PC-3 (cell line): Measurements from ENCODE around the gene C16orf92. TPM values are rescaled to one million over a fixed set of nuclear protein-coding genes. Genes with fewer than 3 reads are reported as not detected.

Source experiments
- ATAC-seq: fragments of 200-7000 bp; cut with Tn5 transposase; 2 replicates; pipeline ENCODE4 v1.9.1; 2020; ENCODE audit warnings: mild to moderate bottlenecking, moderate library complexity
- BruUV-seq: library from RNA; stranded (reverse); fragments of 400-500 nt; replicated peaks from 2 replicates; lab custom pipeline; 2021; lab: Mats Ljungman, UMichigan
- CTCF ChIA-PET: fragments of 300-600 bp; sonication (Branson Sonifier 250); formaldehyde crosslinking; loops from one replicate; lab custom pipeline; 2022; ENCODE audit warnings: antibody characterized with exemption; lab: Charles Lee
- POLR2A ChIA-PET: fragments of 300-600 bp; sonication (Branson Sonifier 250); formaldehyde crosslinking; loops from one replicate; lab custom pipeline; 2022; ENCODE audit warnings: antibody characterized with exemption; ENCODE audit not compliant: unreplicated experiment; lab: Charles Lee
- DNase-seq: peaks from one replicate; pipeline ENCODE4 v3.0.0-alpha.2; 2015
- H2AFZ ChIP-seq: fragments of 300-600 bp; sonication (generic); 2 replicates; pipeline ENCODE4 v1.6.0; 2016; ENCODE audit warnings: antibody characterized with exemption, low read length
- H3F3A ChIP-seq: fragments of 300-600 bp; sonication (generic); one replicate; pipeline ENCODE4 v1.6.0; 2017; ENCODE audit warnings: antibody characterized with exemption, low read length, control low read depth, mild to moderate bottlenecking; ENCODE audit not compliant: unreplicated experiment
- H3K27ac ChIP-seq: fragments of 300-600 bp; sonication (generic); 2 replicates; pipeline ENCODE4 v1.5.1; 2016; ENCODE audit warnings: mild to moderate bottlenecking, low read length
- H3K27me3 ChIP-seq: fragments of 300-600 bp; sonication (generic); 2 replicates; pipeline ENCODE4 v1.6.1; 2016; ENCODE audit warnings: low read length, mixed read lengths
- H3K36me3 ChIP-seq: fragments of 300-600 bp; sonication (generic); 2 replicates; pipeline ENCODE4 v1.6.1; 2016; ENCODE audit warnings: low read depth, mixed run types, low read length, mixed read lengths
- H3K4me1 ChIP-seq: fragments of 300-600 bp; sonication (generic); 2 replicates; pipeline ENCODE4 v1.5.1; 2016; ENCODE audit warnings: low read length; ENCODE audit not compliant: insufficient read depth
- H3K4me2 ChIP-seq: fragments of 300-600 bp; sonication (generic); 2 replicates; pipeline ENCODE4 v1.6.0; 2016; ENCODE audit warnings: low read length
- H3K4me3 ChIP-seq: fragments of 300-600 bp; sonication (generic); 2 replicates; pipeline ENCODE4 v1.5.1; 2016; ENCODE audit warnings: mild to moderate bottlenecking, low read length, mixed read lengths
- H3K79me2 ChIP-seq: fragments of 300-600 bp; sonication (generic); 2 replicates; pipeline ENCODE4 v1.6.1; 2017; ENCODE audit warnings: low read length, mixed read lengths
- H3K9ac ChIP-seq: fragments of 300-600 bp; sonication (generic); 2 replicates; pipeline ENCODE4 v1.6.0; 2016; ENCODE audit warnings: mild to moderate bottlenecking, low read length
- H3K9me2 ChIP-seq: fragments of 300-600 bp; sonication (generic); replicated peaks from 2 replicates; pipeline ENCODE4 v1.6.1; 2016; ENCODE audit warnings: mixed run types, low read length, mixed read lengths
- H3K9me3 ChIP-seq: fragments of 300-600 bp; sonication (generic); 2 replicates; pipeline ENCODE4 v1.6.1; 2016; ENCODE audit warnings: low read length, mixed read lengths
- H4K20me1 ChIP-seq: fragments of 300-600 bp; sonication (generic); 2 replicates; pipeline ENCODE4 v1.6.1; 2016; ENCODE audit warnings: low read length, mixed read lengths
- CTCF ChIP-seq: fragments of 300-600 bp; sonication (generic); conservative IDR thresholded peaks from 2 replicates; pipeline ENCODE4 v1.5.1; 2017; ENCODE audit warnings: antibody characterized with exemption, low read depth, mild to moderate bottlenecking, low read length
- EZH2 ChIP-seq: fragments of 300-600 bp; sonication (generic); IDR thresholded peaks from one replicate; pipeline ENCODE4 v1.6.1; 2017; ENCODE audit warnings: antibody characterized with exemption, mild to moderate bottlenecking, low read length; ENCODE audit not compliant: unreplicated experiment
- EZH2phosphoT487 ChIP-seq: fragments of 300-600 bp; sonication (generic); IDR thresholded peaks from 2 replicates; pipeline ENCODE4 v1.6.1; 2018; ENCODE audit warnings: mild to moderate bottlenecking, antibody characterized with exemption, low read length, borderline replicate concordance
- intact Hi-C: fragments of 100-400 bp; cut with micrococcal nuclease; formaldehyde crosslinking; loops from 2 replicates; pipeline ENCODE4 v1.9.0; 2023
- total RNA-seq: library from RNA; depleted of rRNA; stranded (reverse); fragments of >200 nt; gene quantifications from 2 replicates; pipeline ENCODE4 v1.2.3, GENCODE V29; 2014; rRNA removed

The C16orf92 gene
- total RNA-seq, 1 experiment from 2014 or later = not detected

GRCh38 chr16:30070490-30070889, 47.5 kb downstream of the C16orf92 start:
- POLR2A ChIA-PET = interaction anchor here (0.5 to 0.6 kb wide), 2 partner anchors 15 to 486 kb away, joined by 4 to 5 read pairs; no protein-coding TSS in a partner anchor
- no peaks in the 10 kb centered on the region for H3K9me3 ChIP-seq
- no peaks in the 10 kb centered on the region for H3K9me2 ChIP-seq
- H2AFZ ChIP-seq = no peak overlapping the region
- H3K27ac ChIP-seq = no peak overlapping the region
- TF ChIP-seq CTCF (no peak), EZH2 (no peak), EZH2phosphoT487 (no peak)
- H3K9ac ChIP-seq = no peak overlapping the region
- peaks cover 45% of the 10 kb centered on the region for H4K20me1 ChIP-seq
- H3K4me2 ChIP-seq = no peak overlapping the region
- no peak for ATAC-seq
- intact Hi-C loops = no loop called here
- H3F3A ChIP-seq = peaks cover 6% of the 10 kb centered on the region
- H3K4me1 ChIP-seq = peaks cover 24% of the 10 kb centered on the region; the same call in 1 of the 2 replicates
- CTCF ChIA-PET = no interaction called here
- no TSS peak for BruUV-seq
- no peak overlapping the region for H3K4me3 ChIP-seq
- no peaks in the 10 kb centered on the region for H3K27me3 ChIP-seq
- peaks cover 51% of the 10 kb centered on the region for H3K79me2 ChIP-seq
- peaks cover 58% of the 10 kb centered on the region for H3K36me3 ChIP-seq
- no peak for DNase-seq

Other genes starting within 250 kb of the C16orf92 start
- not detected in 2 replicates for gene ZG16, start 244.9 kb upstream of the C16orf92 start, total RNA-seq
- gene KIF22, start 232.4 kb upstream of the C16orf92 start, total RNA-seq = 87.6 and 93.1 TPM in 2 replicates
- gene MAZ, start 216.7 kb upstream of the C16orf92 start, total RNA-seq = 279 and 358 TPM in 2 replicates
- gene PRRT2, start 211.0 kb upstream of the C16orf92 start, total RNA-seq = 0.35 and 0.40 TPM in 2 replicates
- gene PAGR1, start 207.0 kb upstream of the C16orf92 start, total RNA-seq = 53.8 and 76.7 TPM in 2 replicates
- gene MVP, start 202.7 kb upstream of the C16orf92 start, total RNA-seq = 27.3 and 36.1 TPM in 2 replicates
- 60.5 and 86.2 TPM in 2 replicates for gene CDIPT, start 160.0 kb upstream of the C16orf92 start, total RNA-seq
- gene SEZ6L2, start 123.6 kb upstream of the C16orf92 start, total RNA-seq = 23.7 and 25.3 TPM in 2 replicates
- gene ASPHD1, start 122.7 kb upstream of the C16orf92 start, total RNA-seq = 2.0 and 3.9 TPM in 2 replicates
- gene KCTD13, start 97.0 kb upstream of the C16orf92 start, total RNA-seq = 8.2 and 30.2 TPM in 2 replicates
- 53.0 and 60.9 TPM in 2 replicates for gene TMEM219, start 61.1 kb upstream of the C16orf92 start, total RNA-seq
- 34.1 and 47.4 TPM in 2 replicates for gene TAOK2, start 49.3 kb upstream of the C16orf92 start, total RNA-seq
- gene HIRIP3, start 27.6 kb upstream of the C16orf92 start, total RNA-seq = 18.4 and 26.8 TPM in 2 replicates
- 60.6 and 70.3 TPM in 2 replicates for gene INO80E, start 27.0 kb upstream of the C16orf92 start, total RNA-seq
- gene DOC2A, start 12.2 kb upstream of the C16orf92 start, total RNA-seq = 4.6 and 5.2 TPM in 2 replicates
- 0.29 and 0.47 TPM in 2 replicates for gene TLCD3B, start 8.1 kb downstream of the C16orf92 start, total RNA-seq
- 1,859 and 2,048 TPM in 2 replicates for gene ALDOA, start 42.6 kb downstream of the C16orf92 start, total RNA-seq
- gene PPP4C, start 52.8 kb downstream of the C16orf92 start, total RNA-seq = 116 and 117 TPM in 2 replicates
- 0.86 and 1.1 TPM in 2 replicates for gene TBX6, start 68.7 kb downstream of the C16orf92 start, total RNA-seq
- gene YPEL3, start 73.0 kb downstream of the C16orf92 start, total RNA-seq = 5.1 and 7.7 TPM in 2 replicates
- 2.2 and 3.4 TPM in 2 replicates for gene GDPD3, start 90.3 kb downstream of the C16orf92 start, total RNA-seq
- gene MAPK3, start 100.0 kb downstream of the C16orf92 start, total RNA-seq = 31.4 and 34.4 TPM in 2 replicates
- 8.4 and 10.3 TPM in 2 replicates for gene CORO1A, start 160.4 kb downstream of the C16orf92 start, total RNA-seq
- gene BOLA2B, start 170.5 kb downstream of the C16orf92 start, total RNA-seq = 143 and 162 TPM in 2 replicates
- gene SLX1A, start 170.7 kb downstream of the C16orf92 start, total RNA-seq = 83.4 and 91.9 TPM in 2 replicates
- gene SULT1A3, start 176.1 kb downstream of the C16orf92 start, total RNA-seq = 8.5 and 14.6 TPM in 2 replicates
- gene NPIPB13, start 225.3 kb downstream of the C16orf92 start, total RNA-seq = 0.29 and 4.3 TPM in 2 replicates